ENCODE measurements around the gene RNF26.

- TF ChIP-seq ZSCAN5A (tag by site-specific recombination; IDR thresholded peaks at IDR 0.05) (no peak), ZNF23 (tag by site-specific recombination; IDR thresholded peaks at IDR 0.05; ENCODE audit: borderline replicate concordance) (no peak), HOXC10 (CRISPR knock-in tag; IDR thresholded peaks at IDR 0.05) (no peak), YY1 (tag by site-specific recombination; IDR thresholded peaks at IDR 0.05) (no peak), CTCF (tag by site-specific recombination; IDR thresholded peaks at IDR 0.05) (peak; percentile 59; the same call in 1 of the 2 replicates), ZBTB44 (tag by site-specific recombination; IDR thresholded peaks at IDR 0.05) (no peak), PATZ1 (tag by site-specific recombination; IDR thresholded peaks at IDR 0.05) (peak; percentile 53), RBAK (tag by site-specific recombination; IDR thresholded peaks at IDR 0.05) (no peak), ZBTB6 (tag by site-specific recombination; IDR thresholded peaks at IDR 0.05) (no peak), PRDM10 (tag by site-specific recombination; IDR thresholded peaks at IDR 0.05) (peak; percentile 21)
Observed at GRCh38 chr11:119338318-119338890, 4.1 kb downstream of the RNF26 start.

Measured in HEK293 (cell line).